GM13976 (cell line): ENCODE data around the gene SEC24C.

Experiments used
- DNase-seq: peaks from one replicate; pipeline ENCODE4 v3.0.0; 2012; ENCODE audit warnings: low spot score
- in situ Hi-C: fragments of 300-500 bp; cut with MboI; formaldehyde crosslinking; loops from one replicate; pipeline ENCODE4 v1.12.0; 2022; ENCODE audit warnings: low sequenced_read_pairs, mixed read lengths, inconsistent platforms; ENCODE audit not compliant: unreplicated experiment
- TF ChIP-seq, protein P1 (sequence below): IDR thresholded peaks from 2 replicates; pipeline ENCODE4 v1.5.1; 2012; ENCODE audit warnings: borderline replicate concordance, mild to moderate bottlenecking; ENCODE audit not compliant: insufficient read depth; ENCODE audit errors: extremely low read depth, missing control alignments, control extremely low read depth

Gene SEC24C

DNA sequence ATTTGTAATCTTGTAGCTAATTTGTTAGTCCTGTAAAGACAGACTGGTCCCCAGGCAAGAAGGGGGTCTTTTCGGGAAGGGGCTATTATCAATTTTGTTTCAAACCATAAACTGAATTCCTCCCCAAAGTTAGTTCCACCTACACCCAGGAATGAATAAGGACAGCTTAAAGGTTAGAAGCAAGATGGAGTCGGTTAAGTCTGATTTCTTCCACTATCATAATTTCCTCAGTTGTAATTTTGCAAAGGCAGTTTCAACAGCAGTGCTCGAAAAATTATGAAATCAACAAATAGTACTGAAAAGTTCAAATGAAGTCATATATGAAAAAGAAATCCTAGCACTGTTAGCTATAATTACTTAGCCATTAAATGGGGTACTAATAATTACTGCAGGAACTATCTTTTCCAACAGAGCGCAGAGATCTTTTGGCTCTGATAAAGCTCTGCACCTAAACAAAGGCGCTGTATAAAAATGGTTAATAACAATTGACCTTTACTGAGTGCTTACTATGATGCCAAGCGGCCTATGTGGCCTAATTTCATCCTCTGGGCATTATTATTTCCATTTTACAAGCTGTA, 756 bp upstream of the SEC24C start:
- in situ Hi-C loops = no loop called here
- TF ChIP-seq, protein P1, sequence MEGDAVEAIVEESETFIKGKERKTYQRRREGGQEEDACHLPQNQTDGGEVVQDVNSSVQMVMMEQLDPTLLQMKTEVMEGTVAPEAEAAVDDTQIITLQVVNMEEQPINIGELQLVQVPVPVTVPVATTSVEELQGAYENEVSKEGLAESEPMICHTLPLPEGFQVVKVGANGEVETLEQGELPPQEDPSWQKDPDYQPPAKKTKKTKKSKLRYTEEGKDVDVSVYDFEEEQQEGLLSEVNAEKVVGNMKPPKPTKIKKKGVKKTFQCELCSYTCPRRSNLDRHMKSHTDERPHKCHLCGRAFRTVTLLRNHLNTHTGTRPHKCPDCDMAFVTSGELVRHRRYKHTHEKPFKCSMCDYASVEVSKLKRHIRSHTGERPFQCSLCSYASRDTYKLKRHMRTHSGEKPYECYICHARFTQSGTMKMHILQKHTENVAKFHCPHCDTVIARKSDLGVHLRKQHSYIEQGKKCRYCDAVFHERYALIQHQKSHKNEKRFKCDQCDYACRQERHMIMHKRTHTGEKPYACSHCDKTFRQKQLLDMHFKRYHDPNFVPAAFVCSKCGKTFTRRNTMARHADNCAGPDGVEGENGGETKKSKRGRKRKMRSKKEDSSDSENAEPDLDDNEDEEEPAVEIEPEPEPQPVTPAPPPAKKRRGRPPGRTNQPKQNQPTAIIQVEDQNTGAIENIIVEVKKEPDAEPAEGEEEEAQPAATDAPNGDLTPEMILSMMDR = no peak
- DNase-seq = no peak

- peak; percentile 57 for DNase-seq
- in situ Hi-C loops = no loop called here
Measured at GRCh38 chr10:73744664-73744975, 448 bp downstream of the SEC24C start.

GRCh38 chr10:73746721-73747120, 2.5 kb downstream of the SEC24C start:
- no peak for DNase-seq
- in situ Hi-C loops = no loop called here

More at GRCh38 chr10:73744664-73744975, 448 bp downstream of the SEC24C start:
- TF ChIP-seq, protein P1 = no peak

DNA sequence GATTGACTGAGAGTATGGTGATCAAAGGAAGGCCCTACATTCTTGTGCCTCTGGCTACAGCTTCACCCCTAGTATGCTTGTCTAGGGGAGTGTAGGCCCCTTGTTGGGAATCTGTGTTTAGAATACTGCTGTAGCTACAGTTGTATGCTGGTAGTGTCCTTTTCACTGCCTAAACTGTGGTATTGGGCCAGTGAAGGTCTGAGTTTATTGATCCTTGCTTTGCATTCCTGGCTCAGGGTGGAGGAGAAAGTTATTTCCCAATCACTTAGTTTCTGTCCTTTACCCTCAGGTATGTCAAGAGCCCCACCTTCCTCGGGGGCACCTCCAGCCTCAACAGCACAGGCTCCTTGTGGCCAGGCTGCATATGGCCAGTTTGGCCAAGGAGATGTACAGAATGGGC, 6.6 kb downstream of the SEC24C start:
- in situ Hi-C loops = no loop called here
- DNase-seq = no peak
- TF ChIP-seq, protein P1 = no peak

More at GRCh38 chr10:73746721-73747120, 2.5 kb downstream of the SEC24C start:
- TF ChIP-seq, protein P1 = no peak

GRCh38 chr10:73756183-73756582, 12.0 kb downstream of the SEC24C start:
- no peak for DNase-seq
- in situ Hi-C loops = no loop called here

GRCh38 chr10:73758704-73759511, 14.7 kb downstream of the SEC24C start:
- in situ Hi-C loops = no loop called here
- no peak for DNase-seq
- TF ChIP-seq, protein P1 = no peak

More at GRCh38 chr10:73756183-73756582, 12.0 kb downstream of the SEC24C start:
- TF ChIP-seq, protein P1 = no peak
